ENCODE measurements around the gene WDR11. TPM values are rescaled to one million over a fixed set of nuclear protein-coding genes. Genes with fewer than 3 reads are reported as not detected.

Gene WDR11
- total RNA-seq, 1 experiment from 2014 or later = 48.3 TPM

GRCh38 chr10:120917521-120918250 is 66.5 kb downstream of the WDR11 start:
- DNase-seq (ENCODE audit: low read depth, low spot score) = no peak
- Histone ChIP-seq H3K9me2 (ENCODE audit: insufficient read depth) (no peaks in the 10 kb centered on the region), H3K27me3 (ENCODE audit: insufficient read depth, low read length) (no peaks in the 10 kb centered on the region), H2AFZ (ENCODE audit: low read depth, low read length, poor library complexity, severe bottlenecking) (no peak overlapping the region), H3K4me3 (replicated peaks in 1 of 2; ENCODE audit: low read depth in 1 of 2, low read length in 2 of 2) (no peak overlapping the region), H3K36me3 (ENCODE audit: control insufficient read depth in 1 of 2, insufficient read depth in 2 of 2, low read length in 2 of 2) (no peaks in the 10 kb centered on the region), H3K9ac (ENCODE audit: low read length) (no peak overlapping the region), H3K27ac (ENCODE audit: low read depth, low read length) (no peak overlapping the region), H3K9me3 (ENCODE audit: control insufficient read depth in 1 of 2, insufficient read depth in 1 of 2, low read depth in 1 of 2, low read length in 2 of 2) (no peaks in the 10 kb centered on the region), H3K79me2 (ENCODE audit: insufficient read depth, low read length) (no peaks in the 10 kb centered on the region), H3K4me2 (ENCODE audit: low read length) (no peak overlapping the region), H4K20me1 (ENCODE audit: insufficient read depth) (no peaks in the 10 kb centered on the region), H3K4me1 (ENCODE audit: control insufficient read depth in 1 of 2, insufficient read depth in 2 of 2, low read length in 2 of 2) (no peaks in the 10 kb centered on the region)
- TF ChIP-seq CTCF (IDR thresholded peaks at IDR 0.05 in 2 of 3, conservative IDR thresholded peaks at IDR 0.05 in 1 of 3; ENCODE audit: borderline replicate concordance in 1 of 3, insufficient read depth in 1 of 3, low read depth in 2 of 3, low read length in 2 of 3) = no peak
- no peak for TF ChIP-seq TCF7L2 (IDR thresholded peaks at IDR 0.05; ENCODE audit: borderline replicate concordance, extremely low read depth, insufficient read depth, insufficient read length)
- TF ChIP-seq CEBPB (IDR thresholded peaks at IDR 0.05; ENCODE audit: low read depth) = no peak
- no peak for TF ChIP-seq REST (IDR thresholded peaks at IDR 0.05; ENCODE audit: low read depth)
- TF ChIP-seq MAX (IDR thresholded peaks at IDR 0.05) = no peak
- no peak for TF ChIP-seq ELF1 (IDR thresholded peaks at IDR 0.05; ENCODE audit: borderline replicate concordance, low read depth)
- no peak for TF ChIP-seq RAD21 (IDR thresholded peaks at IDR 0.05; ENCODE audit: low read depth)
- TF ChIP-seq ZNF274 (IDR thresholded peaks at IDR 0.05; ENCODE audit: low read depth, low read length) = no peak
- TF ChIP-seq ZFX (IDR thresholded peaks at IDR 0.05) = no peak
- no peak for TF ChIP-seq ZBTB33 (IDR thresholded peaks at IDR 0.05; ENCODE audit: extremely low read depth, insufficient replicate concordance, low read length)
- TF ChIP-seq EZH2phosphoT487 (IDR thresholded peaks at IDR 0.05; ENCODE audit: borderline replicate concordance) = no peak
- no peak for TF ChIP-seq FOSL1 (IDR thresholded peaks at IDR 0.05; ENCODE audit: low read depth)
- no peak for TF ChIP-seq YY1 (IDR thresholded peaks at IDR 0.05; ENCODE audit: extremely low read depth, insufficient replicate concordance, low read depth, low read length)
- TF ChIP-seq JUND (IDR thresholded peaks at IDR 0.05) = no peak
- no peak for TF ChIP-seq SP1 (IDR thresholded peaks at IDR 0.05; ENCODE audit: low read depth)
- TF ChIP-seq SIN3A (IDR thresholded peaks at IDR 0.05; ENCODE audit: low read depth) = no peak
- no peak for TF ChIP-seq SRF (IDR thresholded peaks at IDR 0.05; ENCODE audit: low read depth)
- no peak for TF ChIP-seq POLR2A (IDR thresholded peaks at IDR 0.05; ENCODE audit: borderline replicate concordance, extremely low read depth, insufficient read depth, insufficient read length)
- TF ChIP-seq POLR2AphosphoS5 (IDR thresholded peaks at IDR 0.05; ENCODE audit: low read depth, low read length) = no peak
- no peak for TF ChIP-seq EGR1 (IDR thresholded peaks at IDR 0.05; ENCODE audit: low read depth)
- ChIA-PET POLR2A (no interaction called here), RAD21 (ENCODE audit: low non-redundant PET in 1 of 2, low total read pairs in 2 of 2, uncharacterized antibody in 2 of 2, unreplicated experiment in 2 of 2) (no interaction called here), CTCF (no interaction called here)
- no peak for ATAC-seq
- no TSS peak for BruUV-seq (replicated peaks)
- intact Hi-C loops (cut with micrococcal nuclease) = no loop called here

Data from HCT116 (cell line).